ENCODE data around the gene CHN1. TPM values are rescaled to one million over a fixed set of nuclear protein-coding genes. Genes with fewer than 3 reads are reported as not detected.

CHN1 gene
- total RNA-seq, 1 experiment from 2014 or later, result 0.41 TPM

GRCh38 chr2:174812037-174812436 lies 193.1 kb downstream of the CHN1 start:
- H3K4me1 Mint-ChIP-seq (ENCODE audit: low read depth, unreplicated experiment), result no peaks in the 10 kb centered on the region
- ChIA-PET CTCF (no interaction called here), POLR2A (no interaction called here)
- H3K27me3 ChIP-seq (replicated peaks; ENCODE audit: control insufficient read depth, insufficient read depth, low read length), result 0 out of 2 replicates have a peak, but pooled peaks cover 1% of the 10 kb centered on the region
- no peak overlapping the region for H3K4me3 ChIP-seq (ENCODE audit: low read depth, low read length)
- H3K4me3 Mint-ChIP-seq (ENCODE audit: unreplicated experiment), result no peak overlapping the region
- no peak for DNase-seq
- H3K9me3 ChIP-seq, result no peaks in the 10 kb centered on the region
- no peaks in the 10 kb centered on the region for H3K9me3 Mint-ChIP-seq (ENCODE audit: unreplicated experiment)
- no peaks in the 10 kb centered on the region for H3K4me1 ChIP-seq
- no TSS peak for BruUV-seq (replicated peaks)
- no peak overlapping the region for H3K27ac Mint-ChIP-seq (ENCODE audit: unreplicated experiment)
- no peak for TF ChIP-seq CTCF (IDR thresholded peaks at IDR 0.05; ENCODE audit: insufficient read depth in 1 of 2, low read depth in 1 of 2, low read length in 1 of 2, severe bottlenecking in 1 of 2, unreplicated experiment in 1 of 2)
- H3K36me3 ChIP-seq (ENCODE audit: control insufficient read depth, insufficient read depth, low read length), result no peaks in the 10 kb centered on the region
- peaks cover 2% of the 10 kb centered on the region for H3K27me3 Mint-ChIP-seq (ENCODE audit: insufficient read depth, unreplicated experiment)
- intact Hi-C loops (cut with micrococcal nuclease; ENCODE audit: unreplicated experiment), result no loop called here
- H3K36me3 Mint-ChIP-seq (ENCODE audit: insufficient read depth, unreplicated experiment), result no peaks in the 10 kb centered on the region

GRCh38 chr2:174807931-174808330 lies 197.2 kb downstream of the CHN1 start:
- Mint-ChIP-seq H3K4me3 (ENCODE audit: unreplicated experiment) (no peak overlapping the region), H3K4me1 (ENCODE audit: low read depth, unreplicated experiment) (no peaks in the 10 kb centered on the region), H3K27me3 (ENCODE audit: insufficient read depth, unreplicated experiment) (peaks cover 12% of the 10 kb centered on the region), H3K36me3 (ENCODE audit: insufficient read depth, unreplicated experiment) (no peaks in the 10 kb centered on the region), H3K9me3 (ENCODE audit: unreplicated experiment) (no peaks in the 10 kb centered on the region), H3K27ac (ENCODE audit: unreplicated experiment) (no peak overlapping the region)
- ChIA-PET CTCF (no interaction called here), POLR2A (no interaction called here)
- DNase-seq, result no peak
- no TSS peak for BruUV-seq (replicated peaks)
- no peaks in the 10 kb centered on the region for H3K9me3 ChIP-seq
- H3K36me3 ChIP-seq (ENCODE audit: control insufficient read depth, insufficient read depth, low read length), result no peaks in the 10 kb centered on the region
- H3K4me1 ChIP-seq, result no peaks in the 10 kb centered on the region
- intact Hi-C loops (cut with micrococcal nuclease; ENCODE audit: unreplicated experiment), result no loop called here
- H3K27me3 ChIP-seq (replicated peaks; ENCODE audit: control insufficient read depth, insufficient read depth, low read length), result no peaks in the 10 kb centered on the region; the same call in 1 of the 2 replicates
- H3K4me3 ChIP-seq (ENCODE audit: low read depth, low read length), result no peak overlapping the region
- no peak for TF ChIP-seq CTCF (IDR thresholded peaks at IDR 0.05; ENCODE audit: insufficient read depth in 1 of 2, low read depth in 1 of 2, low read length in 1 of 2, severe bottlenecking in 1 of 2, unreplicated experiment in 1 of 2)

GRCh38 chr2:174805803-174806202 lies 199.4 kb downstream of the CHN1 start:
- H3K36me3 Mint-ChIP-seq (ENCODE audit: insufficient read depth, unreplicated experiment), result no peaks in the 10 kb centered on the region
- POLR2A ChIA-PET, result no interaction called here
- intact Hi-C loops (cut with micrococcal nuclease; ENCODE audit: unreplicated experiment), result no loop called here

More at GRCh38 chr2:174805803-174806202, 199.4 kb downstream of the CHN1 start:
- Histone ChIP-seq H3K4me3 (ENCODE audit: low read depth, low read length) (no peak overlapping the region), H3K9me3 (no peaks in the 10 kb centered on the region), H3K36me3 (ENCODE audit: control insufficient read depth, insufficient read depth, low read length) (no peaks in the 10 kb centered on the region), H3K27me3 (replicated peaks; ENCODE audit: control insufficient read depth, insufficient read depth, low read length) (no peaks in the 10 kb centered on the region; the same call in 1 of the 2 replicates), H3K4me1 (no peaks in the 10 kb centered on the region)
- H3K27ac Mint-ChIP-seq (ENCODE audit: unreplicated experiment), result no peak overlapping the region
- H3K9me3 Mint-ChIP-seq (ENCODE audit: unreplicated experiment), result no peaks in the 10 kb centered on the region
- DNase-seq, result no peak
- H3K4me3 Mint-ChIP-seq (ENCODE audit: unreplicated experiment), result no peak overlapping the region
- H3K27me3 Mint-ChIP-seq (ENCODE audit: insufficient read depth, unreplicated experiment), result peaks cover 12% of the 10 kb centered on the region
- no TSS peak for BruUV-seq (replicated peaks)
- H3K4me1 Mint-ChIP-seq (ENCODE audit: low read depth, unreplicated experiment), result no peaks in the 10 kb centered on the region
- CTCF ChIA-PET, result no interaction called here
- TF ChIP-seq CTCF (IDR thresholded peaks at IDR 0.05; ENCODE audit: insufficient read depth in 1 of 2, low read depth in 1 of 2, low read length in 1 of 2, severe bottlenecking in 1 of 2, unreplicated experiment in 1 of 2), result no peak
